ENCODE data around the gene SFTA2. TPM values are rescaled to one million over a fixed set of nuclear protein-coding genes. Genes with fewer than 3 reads are reported as not detected.

The SFTA2 gene
- total RNA-seq, 1 experiment from 2014 or later, result not detected

DNA sequence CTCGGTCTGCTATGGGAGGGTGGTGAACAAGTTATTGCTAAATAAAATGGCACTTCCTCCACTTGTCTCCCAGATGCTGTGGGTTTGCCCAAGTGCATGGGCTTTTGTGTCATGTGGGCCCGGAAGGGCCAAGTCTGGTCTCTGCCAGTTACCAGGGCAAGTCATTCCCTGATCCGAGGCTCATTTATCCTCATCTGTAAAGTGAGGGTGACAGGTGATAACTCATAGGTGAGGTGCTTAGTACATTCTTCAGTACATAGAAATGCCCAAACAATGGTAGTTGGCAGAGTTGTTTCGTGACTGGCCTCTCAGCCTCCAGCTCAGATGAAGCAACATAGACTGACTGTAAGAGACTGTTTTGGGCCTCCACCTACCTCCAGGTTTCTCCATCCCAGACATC lies 6.8 kb upstream of the SFTA2 start:
- Histone ChIP-seq H3K23me2 (ENCODE audit: insufficient read length, low read depth, low read length, poor library complexity, severe bottlenecking) (no peaks in the 10 kb centered on the region), H2BK20ac (ENCODE audit: low read depth, low read length, poor library complexity, severe bottlenecking) (no peak overlapping the region), H4K5ac (ENCODE audit: insufficient read length, low read depth, low read length) (no peak overlapping the region), H3K27me3 (ENCODE audit: insufficient read depth, low read length) (no peaks in the 10 kb centered on the region), H3K4ac (ENCODE audit: low read depth, low read length) (no peak overlapping the region), H2AFZ (ENCODE audit: low read length) (no peak overlapping the region), H3K14ac (ENCODE audit: insufficient read depth, low read length) (no peak overlapping the region; the same call in 1 of the 2 replicates), H3K23ac (ENCODE audit: insufficient read length, low read depth, low read length) (no peak overlapping the region), H3K4me1 (ENCODE audit: insufficient read depth, low read length) (peaks cover 6% of the 10 kb centered on the region; the same call in 1 of the 2 replicates), H3K79me2 (ENCODE audit: insufficient read depth, low read length) (no peaks in the 10 kb centered on the region), H3T11ph (ENCODE audit: low read length) (no peak overlapping the region), H2AK5ac (ENCODE audit: insufficient read length, low read length) (no peak overlapping the region), H4K20me1 (ENCODE audit: control insufficient read depth, insufficient read depth, insufficient read length) (no peaks in the 10 kb centered on the region), H2BK120ac (ENCODE audit: low read depth, low read length, poor library complexity, severe bottlenecking) (no peak overlapping the region), H3K18ac (ENCODE audit: insufficient read length, low read depth, low read length) (no peak overlapping the region), H3K9me3 (ENCODE audit: control insufficient read depth, low read depth, low read length) (no peaks in the 10 kb centered on the region), H3K79me1 (ENCODE audit: insufficient read depth, low read depth, low read length, poor library complexity, severe bottlenecking) (no peaks in the 10 kb centered on the region), H4K8ac (replicated peaks; ENCODE audit: insufficient read length, low read depth, low read length) (no peak overlapping the region), H2BK15ac (ENCODE audit: low read depth, low read length) (no peak overlapping the region), H2BK12ac (ENCODE audit: insufficient read length, low read depth, low read length) (no peak overlapping the region), H2BK5ac (ENCODE audit: insufficient read length, low read length) (no peak overlapping the region), H3K4me2 (ENCODE audit: insufficient read depth, insufficient read length, low read length) (no peak overlapping the region), H3K9ac (ENCODE audit: extremely low read depth, insufficient read length, low read length) (no peak overlapping the region), H4K91ac (ENCODE audit: insufficient read length, low read depth, low read length) (no peak overlapping the region), H3K27ac (ENCODE audit: insufficient read length, low read depth, low read length) (no peak overlapping the region), H3K56ac (ENCODE audit: insufficient read length, low read depth, low read length) (no peak overlapping the region)
- DNase-seq, result no peak
- H3K4me1 Mint-ChIP-seq, result peaks cover 32 to 50% of the 10 kb centered on the region in 2 experiments
- H3K27ac Mint-ChIP-seq, result no peak overlapping the region
- peaks cover 6% of the 10 kb centered on the region for H3K27me3 Mint-ChIP-seq (ENCODE audit: low read depth)
- no peaks in the 10 kb centered on the region for H3K36me3 Mint-ChIP-seq (ENCODE audit: insufficient read depth in 1 of 3, low read depth in 3 of 3)
- no peaks in the 10 kb centered on the region for H3K9me3 Mint-ChIP-seq
- WGBS (ENCODE audit: extremely low coverage, insufficient read length, low lambda C conversion rate), result no CpG with 5 or more reads among the region's 4 CpGs
- TF ChIP-seq CTCF (conservative IDR thresholded peaks at IDR 0.05), result no peak
- no peak overlapping the region for H3K4me3 Mint-ChIP-seq

All from H9 (cell line).